ENCODE measurements around the gene NDUFB10. TPM values are rescaled to one million over a fixed set of nuclear protein-coding genes. Genes with fewer than 3 reads are reported as not detected.

The NDUFB10 gene
- total RNA-seq, 1 donor from 2014 or later: 128 TPM

DNA sequence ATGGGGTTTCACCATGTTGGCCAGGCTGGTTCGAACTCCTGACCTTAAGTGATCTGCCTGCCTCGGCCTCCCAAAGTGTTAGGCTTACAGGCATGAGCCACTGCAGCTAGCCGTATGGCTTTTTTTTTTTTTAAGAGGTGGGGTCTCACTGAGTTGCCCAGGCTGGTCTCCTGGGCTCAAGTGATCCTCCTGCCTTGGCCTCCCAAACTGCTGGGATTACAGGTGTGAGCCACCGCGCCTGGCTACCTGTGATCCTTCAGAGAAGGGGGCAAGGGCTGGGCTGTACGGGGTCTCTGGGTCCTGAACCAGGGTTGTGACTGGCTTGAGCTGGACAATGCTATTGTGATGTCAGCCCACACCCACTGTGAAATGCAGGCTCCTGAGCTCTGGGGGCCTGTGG lies 7.1 kb downstream of the NDUFB10 start, which contains the start of gene RNF151:
Gene RNF151 (plus strand): TSS at position 397 of the 400 bp plus-strand sequence. CDS start 26 bp downstream, outside the sequence.
- no peak within 1 kb of the TSS for H3K27ac Mint-ChIP-seq (ENCODE audit: unreplicated experiment)
- H3K9me3 Mint-ChIP-seq: no peaks in the 10 kb centered on the region
- TF ChIP-seq, protein P1, sequence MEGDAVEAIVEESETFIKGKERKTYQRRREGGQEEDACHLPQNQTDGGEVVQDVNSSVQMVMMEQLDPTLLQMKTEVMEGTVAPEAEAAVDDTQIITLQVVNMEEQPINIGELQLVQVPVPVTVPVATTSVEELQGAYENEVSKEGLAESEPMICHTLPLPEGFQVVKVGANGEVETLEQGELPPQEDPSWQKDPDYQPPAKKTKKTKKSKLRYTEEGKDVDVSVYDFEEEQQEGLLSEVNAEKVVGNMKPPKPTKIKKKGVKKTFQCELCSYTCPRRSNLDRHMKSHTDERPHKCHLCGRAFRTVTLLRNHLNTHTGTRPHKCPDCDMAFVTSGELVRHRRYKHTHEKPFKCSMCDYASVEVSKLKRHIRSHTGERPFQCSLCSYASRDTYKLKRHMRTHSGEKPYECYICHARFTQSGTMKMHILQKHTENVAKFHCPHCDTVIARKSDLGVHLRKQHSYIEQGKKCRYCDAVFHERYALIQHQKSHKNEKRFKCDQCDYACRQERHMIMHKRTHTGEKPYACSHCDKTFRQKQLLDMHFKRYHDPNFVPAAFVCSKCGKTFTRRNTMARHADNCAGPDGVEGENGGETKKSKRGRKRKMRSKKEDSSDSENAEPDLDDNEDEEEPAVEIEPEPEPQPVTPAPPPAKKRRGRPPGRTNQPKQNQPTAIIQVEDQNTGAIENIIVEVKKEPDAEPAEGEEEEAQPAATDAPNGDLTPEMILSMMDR (conservative IDR thresholded peaks at IDR 0.05): no peak
- H3K27me3 Mint-ChIP-seq (ENCODE audit: low read depth): peaks cover 5% of the 10 kb centered on the region
- peaks cover 34% of the 10 kb centered on the region for H3K4me1 Mint-ChIP-seq
- no peak for DNase-seq (ENCODE audit: low read depth, low spot score)
- H3K36me3 Mint-ChIP-seq (ENCODE audit: low read depth): peaks cover 24% of the 10 kb centered on the region
- H3K4me3 Mint-ChIP-seq: peak within 1 kb of the TSS; percentile 92

DNA sequence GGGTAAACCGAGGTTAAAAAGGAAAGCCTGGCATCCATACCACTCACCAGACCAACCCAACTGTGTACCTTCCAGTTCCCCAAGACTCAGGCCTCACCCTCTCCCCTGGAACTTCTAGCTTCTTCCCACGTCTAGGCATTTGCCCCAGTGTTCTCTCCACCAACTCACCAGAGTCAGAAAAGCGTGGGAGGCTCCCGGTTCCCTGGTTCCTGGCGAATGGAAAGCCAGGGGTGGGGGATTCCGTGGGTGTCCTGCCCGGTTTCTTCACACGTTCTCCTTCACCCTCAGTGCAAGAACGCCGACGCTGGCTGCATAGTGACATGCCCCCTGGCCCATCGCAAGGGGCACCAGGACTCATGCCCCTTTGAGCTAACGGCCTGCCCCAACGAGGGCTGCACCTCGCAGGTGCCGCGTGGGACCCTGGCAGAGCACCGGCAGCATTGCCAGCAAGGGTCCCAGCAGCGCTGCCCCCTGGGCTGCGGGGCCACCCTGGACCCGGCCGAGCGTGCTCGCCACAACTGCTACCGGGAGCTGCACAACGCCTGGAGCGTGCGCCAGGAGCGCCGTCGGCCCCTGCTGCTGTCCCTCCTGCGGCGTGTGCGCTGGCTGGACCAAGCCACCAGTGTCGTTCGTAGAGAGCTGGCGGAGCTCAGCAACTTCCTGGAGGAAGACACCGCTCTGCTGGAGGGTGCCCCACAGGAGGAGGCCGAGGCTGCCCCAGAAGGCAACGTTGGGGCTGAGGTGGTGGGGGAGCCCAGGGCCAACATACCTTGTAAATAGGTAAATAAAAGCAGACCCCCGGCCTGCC lies 9.0 kb downstream of the NDUFB10 start:
- Mint-ChIP-seq H3K27me3 (ENCODE audit: low read depth) (peaks cover 10% of the 10 kb centered on the region), H3K9me3 (no peaks in the 10 kb centered on the region), H3K4me3 (peak overlapping the region; percentile 79), H3K36me3 (ENCODE audit: low read depth) (peaks cover 13% of the 10 kb centered on the region), H3K4me1 (peaks cover 32% of the 10 kb centered on the region), H3K27ac (ENCODE audit: unreplicated experiment) (no peak overlapping the region)
- DNase-seq (ENCODE audit: low read depth, low spot score): no peak
- TF ChIP-seq, protein P1 (conservative IDR thresholded peaks at IDR 0.05): no peak

DNA sequence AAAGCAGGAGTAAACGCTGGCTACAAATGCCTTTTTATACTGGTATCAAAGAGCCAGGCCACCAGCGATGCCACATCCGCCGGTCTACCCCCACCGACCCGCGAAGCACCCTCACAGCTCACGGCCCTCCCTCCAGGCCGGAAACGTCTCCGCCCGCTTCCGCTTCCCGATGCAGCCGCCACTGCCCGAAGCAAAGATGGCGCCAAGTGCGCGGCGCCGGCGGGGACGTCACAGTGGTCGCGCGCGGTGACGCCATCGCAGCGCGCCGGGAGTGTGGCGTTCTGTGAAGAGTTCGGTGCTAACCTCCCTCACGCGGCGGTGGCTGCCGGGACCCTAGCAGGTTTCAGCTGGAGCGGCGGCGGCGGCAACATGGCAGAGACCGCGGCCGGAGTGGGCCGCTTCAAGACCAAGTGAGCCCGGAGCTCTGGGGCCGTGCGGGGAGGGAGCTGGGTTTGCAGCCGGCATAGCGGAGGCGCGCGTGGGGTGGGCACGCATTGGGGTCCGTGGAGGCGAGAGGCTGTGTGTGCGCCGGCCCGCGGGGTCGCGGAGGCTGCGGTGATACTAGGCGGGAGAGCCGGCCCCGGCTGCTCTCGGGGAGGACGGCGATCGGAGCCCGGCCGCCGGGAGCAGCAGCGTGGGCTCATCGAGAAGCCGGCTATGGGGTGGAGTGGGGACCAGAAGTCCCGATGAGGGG lies 12.6 kb downstream of the NDUFB10 start, which contains the start of gene TBL3:
Gene TBL3 (plus strand): TSS at position 258 of the 694 bp plus-strand sequence. CDS start 112 bp downstream, at position 370.
- no peaks in the 10 kb centered on the region for H3K9me3 Mint-ChIP-seq
- no peaks in the 10 kb centered on the region for H3K36me3 Mint-ChIP-seq (ENCODE audit: low read depth)
- peak within 1 kb of the TSS; percentile 97 for H3K4me3 Mint-ChIP-seq
- peaks cover 5% of the 10 kb centered on the region for H3K27me3 Mint-ChIP-seq (ENCODE audit: low read depth)
- H3K4me1 Mint-ChIP-seq: peaks cover 18% of the 10 kb centered on the region
- DNase-seq (ENCODE audit: low read depth, low spot score): peak; percentile 89
- TF ChIP-seq, protein P1 (conservative IDR thresholded peaks at IDR 0.05): no peak
- peak within 1 kb of the TSS; percentile 97 for H3K27ac Mint-ChIP-seq (ENCODE audit: unreplicated experiment)

DNA sequence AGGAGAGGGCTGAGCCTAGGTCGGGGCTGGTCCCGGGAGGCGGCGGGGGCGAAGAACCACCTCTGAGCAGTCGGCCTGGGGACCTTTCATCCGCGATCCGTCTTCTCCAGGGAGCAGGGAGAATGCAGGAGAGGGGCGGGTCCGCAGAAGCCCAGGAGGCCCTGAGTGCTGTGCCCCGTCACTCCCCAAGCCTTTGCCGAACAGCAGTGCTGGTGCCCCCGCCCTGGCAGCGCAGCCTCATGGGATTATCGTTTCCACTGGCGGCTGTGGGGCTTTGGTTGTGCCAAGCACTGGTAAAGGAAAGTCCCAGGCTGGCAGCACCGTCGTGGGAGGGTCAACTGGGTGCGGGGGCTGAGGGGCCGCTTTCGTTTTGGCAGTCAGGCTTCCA lies 13.1 kb downstream of the NDUFB10 start:
- Mint-ChIP-seq H3K4me1 (peaks cover 18% of the 10 kb centered on the region), H3K36me3 (ENCODE audit: low read depth) (no peaks in the 10 kb centered on the region), H3K27ac (ENCODE audit: unreplicated experiment) (peak overlapping the region; percentile 35), H3K4me3 (peak overlapping the region; percentile 97), H3K27me3 (ENCODE audit: low read depth) (peaks cover 6% of the 10 kb centered on the region), H3K9me3 (no peaks in the 10 kb centered on the region)
- DNase-seq (ENCODE audit: low read depth, low spot score): no peak
- TF ChIP-seq, protein P1 (conservative IDR thresholded peaks at IDR 0.05): no peak

DNA sequence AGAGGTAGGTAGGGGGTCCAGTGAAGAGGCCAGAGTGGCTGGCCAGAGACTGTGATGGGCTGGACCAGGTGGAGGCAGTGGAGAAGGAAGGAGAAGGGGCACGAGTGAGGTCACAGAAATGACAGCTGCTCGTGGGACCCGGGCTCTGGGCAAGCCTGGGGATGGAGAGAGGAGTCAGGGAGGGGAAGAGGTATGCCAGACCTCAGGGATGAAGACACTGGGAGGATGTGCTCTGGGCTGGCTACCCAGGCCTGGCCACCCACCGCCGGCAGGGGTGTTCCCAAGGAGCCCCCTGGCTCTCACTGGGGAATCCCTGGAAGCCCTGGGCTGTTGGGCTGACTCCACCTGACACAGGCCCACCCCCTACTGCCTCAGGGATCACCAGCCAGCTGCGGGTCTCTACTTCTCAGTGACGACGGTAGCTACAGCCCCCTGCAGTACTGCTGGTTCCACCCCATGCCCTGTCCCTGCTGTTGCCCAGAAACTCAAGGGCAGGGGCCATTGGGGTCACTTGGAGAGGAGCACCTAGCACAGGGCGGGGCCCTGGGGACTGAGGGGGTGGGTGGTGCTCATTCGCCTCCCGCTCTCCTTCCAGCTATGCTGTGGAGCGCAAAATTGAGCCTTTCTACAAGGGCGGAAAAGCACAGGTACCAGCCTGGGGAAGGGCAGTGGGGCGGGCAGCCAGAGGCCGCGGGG lies 14.3 kb downstream of the NDUFB10 start:
- H3K9me3 Mint-ChIP-seq: no peaks in the 10 kb centered on the region
- TF ChIP-seq, protein P1 (conservative IDR thresholded peaks at IDR 0.05): no peak
- H3K4me3 Mint-ChIP-seq: peak overlapping the region; percentile 97
- no peak for DNase-seq (ENCODE audit: low read depth, low spot score)
- H3K4me1 Mint-ChIP-seq: peaks cover 18% of the 10 kb centered on the region
- H3K27ac Mint-ChIP-seq (ENCODE audit: unreplicated experiment): no peak overlapping the region
- H3K27me3 Mint-ChIP-seq (ENCODE audit: low read depth): peaks cover 12% of the 10 kb centered on the region
- H3K36me3 Mint-ChIP-seq (ENCODE audit: low read depth): no peaks in the 10 kb centered on the region

Data from neural crest cell (in vitro differentiated cells).